Skeletal muscle satellite cell (primary cell): Measurements from ENCODE around the gene SYNC.
A peak's percentile ranks its signal among the peaks of the same experiment; 100 is the strongest.
"Not testable (repeated sequence)": the region's sequence is repeated elsewhere in the genome, so short reads cannot be mapped to it uniquely, and the experiment has no call there.

Experiments
- H3K27me3 ChIP-seq: 2 replicates; pipeline ENCODE4 v1.7.0; 2013; ENCODE audit warnings: low read length; ENCODE audit not compliant: control insufficient read depth, insufficient read depth
- H3K36me3 ChIP-seq: 2 replicates; pipeline ENCODE4 v1.7.0; 2013; ENCODE audit warnings: mild to moderate bottlenecking, control low read depth, low read length; ENCODE audit not compliant: insufficient read depth
- H3K4me1 ChIP-seq: 2 replicates; pipeline ENCODE4 v1.7.0; 2013; ENCODE audit warnings: low read length; ENCODE audit not compliant: control insufficient read depth, insufficient read depth
- H3K4me2 ChIP-seq: 2 replicates; pipeline ENCODE4 v1.7.0; 2013; ENCODE audit warnings: mild to moderate bottlenecking, low read length
- H3K4me3 ChIP-seq: 2 replicates; pipeline ENCODE4 v1.7.0; 2013; ENCODE audit warnings: low read length
- H3K9ac ChIP-seq: 2 replicates; pipeline ENCODE4 v1.7.0; 2013; ENCODE audit warnings: mild to moderate bottlenecking, low read depth, low read length, moderate library complexity
- H3K9me3 ChIP-seq: replicated peaks from 2 replicates; pipeline ENCODE4 v1.7.0; 2013; ENCODE audit warnings: mild to moderate bottlenecking, control low read depth, low read length

SYNC gene

GRCh38 chr1:32705516-32705915 lies 2.9 kb upstream of the SYNC start:
- Histone ChIP-seq H3K36me3 (no peaks in the 10 kb centered on the region), H3K4me1 (peaks cover 30% of the 10 kb centered on the region), H3K9ac (no peak overlapping the region), H3K9me3 (no peaks in the 10 kb centered on the region), H3K27me3 (no peaks in the 10 kb centered on the region), H3K4me3 (no peak overlapping the region), H3K4me2 (no peak overlapping the region)

- H3K4me2 ChIP-seq = peak overlapping the region; percentile 98
- no peaks in the 10 kb centered on the region for H3K36me3 ChIP-seq
- H3K27me3 ChIP-seq = no peaks in the 10 kb centered on the region
- H3K4me1 ChIP-seq = peaks cover 30% of the 10 kb centered on the region
- H3K4me3 ChIP-seq = peak overlapping the region; percentile 76
- H3K9ac ChIP-seq = peak overlapping the region; percentile 97
- H3K9me3 ChIP-seq = no peaks in the 10 kb centered on the region
Observed at GRCh38 chr1:32703479-32704291, 1.1 kb upstream of the SYNC start.

GRCh38 chr1:32701951-32702598 lies 495 bp downstream of the SYNC start:
- peak overlapping the region; percentile 97 for H3K9ac ChIP-seq
- peak overlapping the region; percentile 76 for H3K4me3 ChIP-seq
- H3K4me1 ChIP-seq = peaks cover 30% of the 10 kb centered on the region
- no peaks in the 10 kb centered on the region for H3K27me3 ChIP-seq
- no peaks in the 10 kb centered on the region for H3K36me3 ChIP-seq
- peak overlapping the region; percentile 98 for H3K4me2 ChIP-seq
- no peaks in the 10 kb centered on the region for H3K9me3 ChIP-seq

GRCh38 chr1:32701421-32701911 lies 1.1 kb downstream of the SYNC start:
- no peaks in the 10 kb centered on the region for H3K27me3 ChIP-seq
- no peaks in the 10 kb centered on the region for H3K9me3 ChIP-seq
- H3K9ac ChIP-seq = peak overlapping the region; percentile 97
- H3K4me2 ChIP-seq = peak overlapping the region; percentile 98
- H3K4me1 ChIP-seq = peaks cover 30% of the 10 kb centered on the region
- H3K36me3 ChIP-seq = peaks cover 5% of the 10 kb centered on the region
- H3K4me3 ChIP-seq = peak overlapping the region; percentile 76

GRCh38 chr1:32696996-32697395 lies 5.6 kb downstream of the SYNC start:
- H3K4me1 ChIP-seq = peaks cover 28% of the 10 kb centered on the region
- H3K9ac ChIP-seq, H3K27me3 ChIP-seq, H3K9me3 ChIP-seq, H3K4me2 ChIP-seq, H3K4me3 ChIP-seq: not testable (repeated sequence)
- H3K36me3 ChIP-seq = peaks cover 34% of the 10 kb centered on the region

GRCh38 chr1:32696041-32696440 lies 6.5 kb downstream of the SYNC start:
- no peaks in the 10 kb centered on the region for H3K9me3 ChIP-seq
- H3K4me2 ChIP-seq = no peak overlapping the region
- H3K9ac ChIP-seq = no peak overlapping the region
- H3K27me3 ChIP-seq = no peaks in the 10 kb centered on the region
- peaks cover 18% of the 10 kb centered on the region for H3K4me1 ChIP-seq
- no peak overlapping the region for H3K4me3 ChIP-seq
- H3K36me3 ChIP-seq = peaks cover 35% of the 10 kb centered on the region

GRCh38 chr1:32695098-32695904 lies 7.3 kb downstream of the SYNC start:
- no peak overlapping the region for H3K4me3 ChIP-seq
- no peaks in the 10 kb centered on the region for H3K27me3 ChIP-seq
- peaks cover 35% of the 10 kb centered on the region for H3K36me3 ChIP-seq
- peak overlapping the region; percentile 13 for H3K4me2 ChIP-seq
- peaks cover 17% of the 10 kb centered on the region for H3K4me1 ChIP-seq
- peak overlapping the region; percentile 9 for H3K9ac ChIP-seq
- H3K9me3 ChIP-seq = no peaks in the 10 kb centered on the region

- Histone ChIP-seq H3K27me3 (no peaks in the 10 kb centered on the region), H3K9me3 (no peaks in the 10 kb centered on the region), H3K4me1 (peaks cover 17% of the 10 kb centered on the region), H3K4me3 (no peak overlapping the region), H3K36me3 (peaks cover 38% of the 10 kb centered on the region), H3K4me2 (no peak overlapping the region), H3K9ac (no peak overlapping the region)
Observed at GRCh38 chr1:32693455-32694174, 9.0 kb downstream of the SYNC start.

GRCh38 chr1:32686387-32686786 lies 16.2 kb downstream of the SYNC start:
- Histone ChIP-seq H3K4me2 (no peak overlapping the region), H3K36me3 (peaks cover 53% of the 10 kb centered on the region), H3K27me3 (no peaks in the 10 kb centered on the region), H3K9ac (no peak overlapping the region), H3K4me1 (peaks cover 17% of the 10 kb centered on the region), H3K9me3 (no peaks in the 10 kb centered on the region), H3K4me3 (no peak overlapping the region)

GRCh38 chr1:32685498-32685897 lies 17.1 kb downstream of the SYNC start:
- Histone ChIP-seq H3K4me3 (no peak overlapping the region), H3K27me3 (no peaks in the 10 kb centered on the region), H3K4me2 (no peak overlapping the region), H3K9ac (no peak overlapping the region), H3K36me3 (peaks cover 62% of the 10 kb centered on the region), H3K4me1 (peaks cover 17% of the 10 kb centered on the region), H3K9me3 (no peaks in the 10 kb centered on the region)
